CD4-positive, alpha-beta T cell treated with Interleukin-12 subunit alpha and Interleukin-12 subunit beta, for 1 hour (primary cell): Measurements from ENCODE around the gene PDHB.

ENCODE experiments used
- DNase-seq: peaks from one replicate; pipeline ENCODE4 v3.0.0-alpha.2; 2020

Gene PDHB

DNA sequence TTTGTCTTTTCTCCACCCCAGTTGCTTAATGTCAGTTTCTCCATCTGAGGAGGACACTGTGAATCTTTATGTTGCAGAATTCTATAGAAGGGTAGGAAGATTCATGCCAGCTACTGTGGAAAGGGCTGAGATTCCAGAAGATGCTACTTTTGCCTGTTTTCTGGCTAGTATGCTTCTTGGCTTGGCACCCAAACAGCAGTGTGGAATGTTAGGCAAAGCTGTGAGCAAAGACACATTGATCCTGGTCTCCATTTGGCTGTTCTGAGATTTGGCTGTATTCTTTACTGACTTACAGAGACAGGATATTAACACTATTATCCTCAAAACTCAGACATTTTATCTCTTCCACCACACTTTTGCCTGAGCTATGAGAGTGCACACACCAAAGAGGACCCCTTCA lies 39.3 kb downstream of the PDHB start:
- no peak for DNase-seq

DNA sequence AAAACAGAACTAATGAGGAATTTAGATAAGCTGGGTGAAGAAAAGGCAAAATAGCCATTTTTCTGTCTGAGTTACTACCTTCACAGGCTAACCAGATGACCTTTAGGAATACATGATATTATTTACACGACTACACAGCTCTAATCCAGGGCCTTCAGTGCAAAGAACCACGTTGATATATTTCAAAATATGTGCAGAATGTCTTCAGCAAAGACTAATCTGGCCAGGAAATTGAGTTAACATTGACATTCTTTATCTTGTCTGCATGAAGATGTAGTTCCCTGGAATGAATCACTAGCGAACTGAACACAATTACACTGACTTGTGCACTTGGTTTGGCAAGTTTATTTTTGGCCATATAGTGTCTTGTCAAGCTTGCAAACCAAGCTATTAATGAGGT lies 41.5 kb downstream of the PDHB start:
- no peak for DNase-seq

DNA sequence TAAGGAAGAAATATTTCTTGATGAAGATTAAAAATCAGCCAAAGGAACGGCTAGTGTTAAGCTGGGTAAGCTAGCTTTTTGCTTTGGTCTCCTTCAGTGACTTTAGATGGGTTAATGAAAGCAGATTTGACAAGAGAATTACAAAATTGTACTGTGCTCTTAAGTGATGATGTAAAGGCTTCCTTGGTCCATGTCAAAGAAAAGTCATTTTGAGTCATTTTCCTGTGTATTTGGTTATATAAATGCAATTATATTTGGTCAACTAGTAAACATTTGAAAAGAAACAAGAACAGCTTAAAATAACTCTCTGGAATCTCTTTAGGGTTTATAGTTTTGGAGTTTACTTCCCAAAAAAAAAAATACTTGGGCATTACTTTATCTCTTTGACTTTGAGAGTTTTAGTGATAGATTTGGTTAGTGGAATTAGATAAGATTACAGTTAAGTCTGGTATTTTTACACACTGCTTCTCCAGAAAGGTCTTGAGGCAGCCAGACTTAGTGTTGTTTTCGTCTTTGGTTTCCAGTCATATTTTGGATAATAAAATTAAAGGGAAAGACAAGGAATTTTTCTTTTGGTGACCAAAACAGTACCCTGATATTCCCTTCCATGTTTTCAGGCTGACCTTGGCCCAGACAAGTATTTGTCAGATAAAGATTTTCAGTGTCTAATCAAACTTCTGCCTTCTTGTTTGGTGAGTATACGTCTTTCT lies 42.3 kb downstream of the PDHB start:
- no peak for DNase-seq

DNA sequence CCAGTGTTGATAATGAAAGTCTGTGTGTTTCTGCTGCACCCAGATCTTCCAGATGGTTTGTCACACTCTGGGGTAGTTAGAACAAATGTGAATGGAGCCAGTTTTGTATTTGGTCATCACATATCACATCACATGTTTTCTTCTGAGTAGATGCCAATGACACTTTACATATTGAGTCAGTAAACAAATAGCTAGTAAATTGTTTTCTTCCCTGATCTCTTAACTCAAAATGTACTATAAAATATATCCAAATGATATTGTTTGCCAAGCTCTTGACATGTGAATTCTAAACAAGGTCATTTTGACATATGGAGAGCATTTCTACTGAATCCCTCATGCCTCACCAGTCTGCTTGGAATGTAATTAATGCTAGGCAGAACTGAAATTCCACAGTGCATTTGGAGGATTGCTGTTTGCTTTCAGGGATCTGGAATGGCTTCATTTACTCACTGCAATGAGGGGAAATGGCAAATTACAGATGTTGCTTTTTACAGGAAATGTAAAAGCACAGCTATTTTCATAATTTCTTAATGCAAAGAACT lies 45.0 kb downstream of the PDHB start:
- no peak for DNase-seq

- DNase-seq: no peak
Observed at GRCh38 chr3:58387650-58388546, 45.7 kb downstream of the PDHB start.

- no peak for DNase-seq
Observed at GRCh38 chr3:58386626-58387365, 46.8 kb downstream of the PDHB start.

GRCh38 chr3:58384381-58385090 lies 49.1 kb downstream of the PDHB start:
- DNase-seq: no peak

DNA sequence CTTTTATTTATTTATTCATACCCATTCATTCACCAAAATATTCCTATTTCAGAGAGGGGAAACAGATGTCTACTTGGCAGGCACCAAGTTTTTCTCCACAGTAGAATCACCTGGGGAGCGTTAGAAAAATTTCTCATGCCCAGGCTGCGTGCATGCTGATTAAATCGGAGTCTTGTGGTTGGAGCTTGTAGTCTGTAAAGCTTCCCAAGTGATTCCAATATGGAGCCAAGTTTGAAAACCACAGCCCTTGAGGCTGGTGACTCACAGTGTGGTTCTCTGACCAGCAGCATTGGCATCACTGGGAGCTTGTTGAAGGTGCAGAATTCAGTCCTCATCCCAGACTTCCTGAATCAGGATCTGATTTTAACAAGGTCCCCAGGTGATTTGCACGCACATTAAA lies 49.7 kb downstream of the PDHB start:
- DNase-seq: no peak

DNA sequence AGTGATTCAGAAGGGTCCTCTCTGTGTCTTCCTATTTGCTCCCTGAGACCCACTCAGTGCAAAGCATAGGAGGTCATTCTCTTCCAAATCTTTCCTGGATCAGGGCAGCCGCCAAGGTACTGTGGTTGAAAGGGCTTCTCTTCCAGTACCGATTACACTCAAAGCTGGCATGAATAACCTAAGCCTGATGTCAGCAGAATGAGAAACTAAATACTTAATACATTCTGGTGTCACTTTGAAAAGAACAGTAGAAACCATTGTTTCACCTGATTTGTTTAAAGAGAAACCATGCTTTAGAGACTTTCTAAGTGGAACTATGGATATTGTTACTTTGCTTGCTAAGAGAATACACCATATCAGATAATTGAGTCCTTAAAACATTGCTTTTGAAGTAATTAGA lies 50.2 kb downstream of the PDHB start:
- no peak for DNase-seq

DNA sequence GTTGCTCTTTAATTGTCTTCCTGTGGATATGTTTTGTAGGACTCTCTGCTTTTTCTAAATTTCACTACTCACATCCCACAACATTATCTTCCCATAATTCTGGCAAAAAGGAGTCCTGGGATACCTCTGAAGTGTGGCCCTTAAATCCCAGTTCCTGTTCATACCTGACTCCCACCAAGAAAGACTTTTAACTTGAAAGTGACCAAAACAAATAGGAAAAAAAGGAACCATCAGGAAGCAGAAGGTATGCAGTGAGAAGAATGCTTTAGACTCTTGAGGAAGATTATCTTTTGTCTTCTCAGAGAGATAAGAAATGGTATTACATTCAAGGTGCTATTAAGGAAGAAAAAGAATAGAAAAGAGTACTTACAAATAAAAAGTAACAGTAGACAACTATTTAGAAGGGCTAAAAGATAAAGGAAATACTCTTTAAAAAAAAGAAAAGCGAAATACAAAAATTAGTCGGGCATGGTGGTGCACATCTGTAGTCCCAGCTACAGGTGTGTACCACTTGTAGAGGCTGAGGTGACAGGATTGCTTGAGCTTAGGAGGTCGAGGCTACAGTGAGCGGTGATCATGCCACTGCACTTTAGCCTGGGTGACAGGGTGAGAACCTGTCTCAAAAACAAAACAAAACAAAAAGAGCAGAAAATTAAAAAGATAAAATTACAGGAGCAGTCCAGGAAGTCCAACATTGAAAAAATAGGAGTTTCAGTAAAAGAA lies 54.1 kb downstream of the PDHB start:
- no peak for DNase-seq

DNA sequence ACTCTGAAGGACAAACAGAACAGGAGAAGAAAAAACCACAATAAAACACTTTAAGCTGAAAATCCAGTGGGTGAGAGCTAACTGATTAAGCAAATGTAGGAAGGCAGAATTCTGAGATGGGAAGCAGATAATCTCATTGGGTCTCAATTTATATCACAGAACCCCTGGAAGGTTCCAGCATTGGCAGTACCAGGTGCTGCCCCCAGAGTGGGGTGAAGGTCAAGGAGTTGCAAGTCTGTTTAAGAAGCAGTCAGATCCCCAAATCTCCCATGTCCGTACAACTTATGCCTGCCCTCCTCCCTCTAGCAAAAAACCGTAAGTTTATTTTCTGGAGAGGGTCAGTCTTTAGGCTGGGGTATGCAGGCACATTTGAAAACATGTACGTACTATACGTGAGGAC lies 55.9 kb downstream of the PDHB start:
- DNase-seq: no peak
